SK-MEL-5 (cell line): Measurements from ENCODE around the gene SERTAD2. TPM values are rescaled to one million over a fixed set of nuclear protein-coding genes. Genes with fewer than 3 reads are reported as not detected.

Source experiments
- DNase-seq: peaks from one replicate; pipeline ENCODE4 v3.0.0-alpha.2; 2016; ENCODE audit warnings: low read depth, low spot score
- in situ Hi-C: cut with HindIII; loops from 2 replicates; pipeline ENCODE4 v1.10.0; 2016; ENCODE audit warnings: low sequenced_read_pairs, high pct_unique_total_duplicates, low pct_unique_long_range_greater_than_20kb
- total RNA-seq: library from RNA; depleted of rRNA; stranded (reverse); fragments of >200 nt; shearing (Covaris generic); gene quantifications from 2 replicates; pipeline ENCODE4 v1.2.3, GENCODE V29; 2014

SERTAD2 gene
- total RNA-seq, 1 experiment from 2014 or later, result 11.2 TPM

DNA sequence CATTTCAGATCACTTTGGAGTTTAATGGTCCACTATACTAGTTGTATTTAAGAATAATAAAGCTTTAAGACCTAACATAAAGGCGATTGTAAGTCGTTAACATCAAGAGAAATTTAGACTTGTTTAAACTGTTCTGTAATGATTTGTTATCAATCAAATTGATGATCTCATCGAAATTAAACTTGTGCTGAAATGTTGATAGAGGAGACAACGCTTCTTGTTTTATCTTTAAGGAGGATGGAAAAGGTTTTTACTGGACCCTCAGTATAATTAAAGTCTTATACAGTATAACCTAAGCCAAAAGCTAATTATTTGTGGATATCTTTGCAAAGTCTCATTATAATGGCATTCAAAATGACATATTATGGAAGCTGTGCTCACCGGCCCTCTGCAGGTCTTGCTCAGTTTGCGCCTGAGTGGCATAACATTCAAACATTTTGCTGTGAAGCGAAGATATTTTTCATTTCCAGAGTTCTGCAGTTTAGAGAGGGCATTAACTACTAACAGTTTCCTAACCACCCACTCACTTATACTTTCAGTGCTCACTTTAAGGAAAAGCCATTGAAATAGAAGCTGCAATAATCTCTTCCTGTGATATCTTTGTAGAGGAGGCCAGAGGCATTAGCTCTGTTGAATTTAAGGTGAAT is 1.4 kb upstream of the SERTAD2 start:
- in situ Hi-C loops, result no loop called here
- peak; percentile 50 for DNase-seq

DNA sequence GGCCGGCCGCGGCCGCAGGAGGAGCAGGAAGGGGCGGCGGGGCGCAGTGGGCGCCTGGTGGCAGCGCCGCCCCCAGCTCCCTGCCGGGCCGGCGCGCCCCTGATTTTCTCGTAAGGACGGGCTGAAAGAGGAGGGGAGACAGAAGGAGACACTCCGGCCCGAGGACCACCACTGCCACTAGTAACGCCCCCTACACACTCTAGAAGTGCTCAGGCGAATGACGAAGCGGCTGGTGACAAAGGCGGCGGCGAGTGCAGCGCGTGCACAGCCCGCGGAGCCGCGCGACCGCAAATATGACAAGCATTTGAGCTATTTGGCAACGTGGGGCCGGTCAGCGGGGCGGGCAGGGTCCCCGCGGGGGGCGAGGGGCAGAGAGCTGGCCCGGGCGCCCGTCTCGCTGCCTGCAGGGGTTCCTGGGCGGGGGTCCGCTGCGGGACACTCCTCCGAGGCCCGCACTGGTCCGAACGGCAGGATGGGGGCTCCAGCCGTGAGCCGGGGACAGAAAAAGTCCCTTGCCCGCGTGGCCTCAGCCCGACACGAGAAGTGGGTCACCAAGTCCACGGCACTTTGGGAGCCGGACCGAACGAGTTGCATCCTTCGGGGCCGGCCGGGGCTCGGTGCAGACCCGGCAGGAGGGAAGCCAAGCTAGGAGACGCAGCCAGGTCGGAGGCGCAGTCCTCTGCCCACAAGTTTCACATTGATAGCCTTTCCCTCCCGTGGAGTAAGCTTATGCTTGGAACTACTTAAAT is 524 bp upstream of the SERTAD2 start:
- in situ Hi-C loops, result no loop called here
- DNase-seq, result peak; percentile 82

DNA sequence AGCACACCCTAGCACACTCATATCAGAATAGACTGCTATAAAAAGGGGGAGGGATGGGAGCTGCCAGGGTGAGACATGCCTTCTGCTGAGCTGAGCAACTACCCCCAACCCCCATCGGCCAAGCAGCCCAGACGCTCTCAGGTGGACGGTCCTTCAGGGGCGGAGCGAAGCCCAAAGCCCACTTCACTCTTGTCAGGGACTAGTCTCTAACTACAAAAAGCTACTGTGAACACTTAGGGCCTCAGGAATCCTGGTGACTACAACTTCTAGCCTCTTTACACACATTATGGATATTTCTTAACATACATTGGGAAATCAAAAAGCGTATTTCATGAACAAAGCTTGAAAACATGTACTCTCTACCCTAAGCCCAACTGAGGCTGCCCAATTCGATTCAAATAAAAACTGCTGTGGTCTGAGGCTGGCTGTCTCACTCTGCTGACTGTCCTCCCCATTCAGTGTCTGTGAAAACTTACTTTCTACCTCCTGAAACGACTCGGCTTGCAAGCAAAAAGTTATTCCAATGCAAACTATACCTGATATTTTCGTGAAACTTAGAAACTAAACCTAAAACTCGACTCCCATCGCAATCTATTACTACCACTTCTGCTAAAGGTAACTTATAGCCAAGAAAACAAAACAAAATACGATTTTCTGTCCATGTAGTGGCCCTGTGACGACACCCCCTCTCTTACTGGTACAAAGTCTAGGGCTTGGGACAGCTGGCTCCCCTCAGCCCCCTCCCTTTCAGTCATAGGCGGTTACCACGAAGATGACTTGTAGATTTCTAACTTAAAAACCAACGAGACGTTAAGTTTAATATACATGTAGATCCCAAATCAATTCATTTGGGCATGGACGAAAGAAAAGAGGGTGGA is 1.2 kb downstream of the SERTAD2 start:
- DNase-seq, result peak; percentile 57
- in situ Hi-C loops, result no loop called here

DNA sequence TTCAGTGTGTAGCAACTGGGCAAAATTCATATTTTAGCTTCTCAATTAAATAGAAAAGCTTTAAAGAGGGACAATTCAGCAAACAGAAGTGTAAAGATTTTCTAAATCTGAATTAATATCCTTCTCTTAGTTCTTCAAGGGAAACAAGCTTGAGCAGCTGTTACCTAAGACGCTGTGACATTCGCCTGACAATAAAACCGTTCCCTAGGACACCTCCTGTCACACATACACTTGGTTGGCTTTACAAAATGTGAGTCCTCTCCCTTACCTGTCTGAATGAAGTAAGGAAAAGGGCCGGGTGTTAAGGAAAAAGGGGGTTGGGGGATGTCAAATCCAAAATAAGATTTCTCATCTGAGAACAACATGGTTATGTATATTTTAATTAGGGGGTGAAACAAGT is 2.1 kb downstream of the SERTAD2 start:
- in situ Hi-C loops, result no loop called here
- DNase-seq, result no peak

DNA sequence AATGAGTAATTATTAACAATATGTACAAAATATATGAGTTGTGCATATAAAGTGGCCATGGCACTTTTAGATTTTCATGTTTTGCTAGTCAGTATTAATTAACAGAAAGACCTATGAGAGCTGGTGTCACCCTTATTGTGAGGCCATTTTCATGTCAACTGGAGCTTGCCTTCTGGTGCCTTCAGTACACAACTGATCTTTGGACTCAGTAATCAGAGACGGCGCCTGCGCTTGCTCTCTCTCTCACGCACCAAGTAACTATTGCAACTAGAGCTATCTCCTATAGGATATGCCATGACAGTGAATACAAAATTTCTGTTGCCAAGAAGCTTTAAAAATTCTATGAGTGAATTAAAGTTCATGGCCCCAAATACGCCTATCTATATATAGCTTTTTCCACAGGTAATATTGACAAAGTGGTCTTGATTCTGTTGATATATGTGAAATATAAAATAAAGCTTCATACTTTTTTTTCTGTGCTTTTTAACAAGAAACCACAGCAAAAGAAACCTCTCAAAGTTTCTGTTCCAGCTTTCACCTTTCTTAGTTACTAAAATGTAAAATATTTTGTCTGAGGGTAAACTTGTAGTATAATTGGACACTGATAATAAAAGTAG is 2.9 kb downstream of the SERTAD2 start:
- in situ Hi-C loops, result no loop called here
- DNase-seq, result no peak

DNA sequence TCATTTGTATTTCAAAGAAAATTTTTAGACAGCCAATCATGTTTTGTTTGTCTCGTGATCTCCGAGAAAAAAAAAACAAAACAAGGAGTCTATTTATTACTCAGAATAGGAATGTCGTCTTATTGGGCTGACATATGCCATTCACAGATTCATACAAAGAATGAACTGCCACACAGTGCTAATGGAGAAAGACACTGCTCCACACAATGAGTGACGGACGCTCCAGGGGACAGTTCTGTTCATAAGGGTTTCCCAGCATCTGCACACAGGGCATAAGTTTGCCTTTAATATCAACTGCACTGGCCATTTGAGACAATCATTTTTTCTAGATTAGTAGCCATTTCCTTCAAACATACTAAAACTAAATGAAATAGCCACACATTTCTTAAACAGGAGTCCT is 3.4 kb downstream of the SERTAD2 start:
- in situ Hi-C loops, result no loop called here
- peak; percentile 68 for DNase-seq

DNA sequence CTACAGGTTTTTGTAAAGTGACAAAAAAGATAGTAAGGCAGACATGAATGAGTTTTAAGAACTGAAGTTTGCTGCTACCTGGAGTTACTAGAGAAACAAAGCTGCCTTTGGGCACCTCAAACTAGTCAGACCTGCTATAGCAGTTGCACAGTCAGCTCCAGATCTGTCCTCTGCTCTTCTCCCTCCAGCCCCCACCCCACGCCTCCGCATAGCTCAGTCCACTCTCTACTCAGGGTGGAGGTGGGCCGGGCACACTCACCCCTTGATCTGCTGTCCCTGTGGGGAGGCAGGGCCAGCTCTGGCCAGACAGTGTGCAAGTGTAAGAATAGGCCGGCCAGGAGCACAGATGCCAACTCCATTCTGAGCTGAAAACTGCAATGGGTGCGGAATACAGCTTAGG is 4.1 kb downstream of the SERTAD2 start:
- DNase-seq, result peak; percentile 24
- in situ Hi-C loops, result no loop called here

DNA sequence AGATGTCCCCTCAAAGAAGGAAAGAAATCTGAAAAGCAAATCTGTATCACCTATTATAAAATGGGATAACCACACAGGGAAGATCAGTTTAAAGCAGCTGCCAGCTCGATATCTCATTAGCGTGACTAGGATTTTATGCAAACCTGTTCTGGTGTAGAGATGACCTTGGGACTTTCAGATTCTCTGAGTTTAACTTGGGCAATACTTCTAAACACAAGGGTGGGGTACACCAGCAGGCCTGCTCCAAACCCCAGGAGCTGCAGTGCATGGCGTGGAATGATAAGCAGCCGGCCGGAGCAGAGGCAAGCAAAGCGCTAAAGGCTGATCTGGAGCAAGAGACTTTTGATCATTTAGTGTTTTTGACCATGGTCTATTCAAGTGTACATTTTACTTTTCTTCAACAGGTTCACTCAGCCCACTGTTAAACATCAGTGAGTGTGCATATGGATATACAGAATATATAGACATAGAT is 4.7 kb downstream of the SERTAD2 start:
- DNase-seq, result no peak
- in situ Hi-C loops, result no loop called here

DNA sequence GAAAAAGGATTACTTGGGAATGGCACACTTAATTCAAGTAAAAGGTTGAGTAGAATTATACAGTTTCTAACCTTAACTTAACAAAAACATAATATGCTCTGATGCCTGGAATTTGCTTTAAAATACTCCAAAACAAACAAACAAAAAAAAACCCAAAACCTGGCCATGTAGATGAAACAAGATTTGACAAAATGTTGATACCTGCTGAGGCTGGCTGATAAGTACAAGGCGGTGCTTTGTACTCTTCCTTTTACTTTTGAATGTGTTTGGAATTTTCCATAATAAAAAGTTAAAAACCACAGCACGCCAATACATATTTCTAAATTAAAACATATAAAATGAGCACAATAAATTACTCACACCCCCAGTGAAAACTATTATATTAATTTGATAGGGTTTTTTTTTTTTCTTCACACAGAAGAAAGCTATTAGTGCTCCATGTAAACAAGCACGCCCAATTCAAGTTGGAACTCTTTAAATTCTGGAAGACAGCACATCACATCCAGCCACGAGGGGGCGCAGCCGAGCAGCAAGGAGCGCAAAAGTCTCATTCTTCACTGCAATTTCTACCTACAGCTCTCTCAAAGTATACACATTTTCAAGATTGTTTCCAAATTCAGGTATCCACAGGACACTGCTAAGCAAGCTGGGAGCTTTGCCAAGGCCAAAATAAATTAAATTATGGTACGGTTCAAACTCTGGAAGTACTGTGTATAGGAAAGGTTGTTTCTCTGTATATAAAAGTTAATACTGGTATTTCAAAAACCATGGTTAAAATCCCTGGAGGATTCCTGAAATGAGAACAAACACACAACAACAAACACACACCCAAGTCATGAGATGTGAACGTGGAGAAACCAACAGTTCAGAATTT is 7.5 kb downstream of the SERTAD2 start:
- in situ Hi-C loops, result no loop called here
- peak; percentile 88 for DNase-seq

DNA sequence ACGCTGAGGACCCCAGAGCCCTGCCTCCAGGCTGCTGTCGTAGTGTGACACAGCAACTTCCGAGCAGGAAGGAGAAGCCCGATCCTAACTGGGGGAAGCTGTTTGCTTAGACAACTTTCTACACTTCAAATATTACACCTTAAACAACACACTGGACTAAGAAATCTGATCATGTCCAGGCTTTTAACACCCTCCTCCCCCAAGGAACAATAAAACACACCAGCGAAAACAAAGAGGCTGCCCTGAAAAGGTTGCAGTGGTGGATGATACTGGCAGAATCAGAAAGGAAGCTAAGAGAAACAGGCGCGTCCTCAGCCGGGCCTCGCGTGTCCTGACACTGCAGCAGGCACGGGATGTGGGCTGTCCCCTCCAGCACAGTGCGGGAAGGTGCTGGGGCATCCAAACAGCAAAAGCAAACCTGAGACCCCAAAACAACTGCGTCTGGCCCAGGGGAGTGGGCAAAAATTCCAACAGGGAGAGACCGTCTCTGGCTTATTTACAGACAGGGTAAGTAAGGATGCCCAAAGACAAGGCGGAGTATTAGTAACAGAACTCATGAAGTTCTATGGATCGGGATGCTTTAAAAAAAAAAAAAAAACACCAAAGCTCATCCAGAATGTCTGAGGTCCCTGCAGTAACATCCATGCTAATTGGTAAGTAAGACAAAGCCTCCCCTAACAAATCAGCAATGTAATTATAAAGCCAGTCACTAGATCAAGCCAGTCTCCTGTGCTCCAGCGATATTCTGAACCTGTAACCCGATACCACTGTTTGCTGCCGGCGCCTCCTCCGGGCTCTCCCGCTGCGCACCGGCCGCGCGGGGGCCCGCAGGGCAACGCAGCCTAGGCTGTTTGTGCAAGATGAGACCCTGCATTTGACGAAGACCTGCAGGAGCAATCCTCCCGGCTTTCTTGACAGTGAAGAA is 9.0 kb downstream of the SERTAD2 start:
- DNase-seq, result peak; percentile 64
- in situ Hi-C loops, result no loop called here

DNA sequence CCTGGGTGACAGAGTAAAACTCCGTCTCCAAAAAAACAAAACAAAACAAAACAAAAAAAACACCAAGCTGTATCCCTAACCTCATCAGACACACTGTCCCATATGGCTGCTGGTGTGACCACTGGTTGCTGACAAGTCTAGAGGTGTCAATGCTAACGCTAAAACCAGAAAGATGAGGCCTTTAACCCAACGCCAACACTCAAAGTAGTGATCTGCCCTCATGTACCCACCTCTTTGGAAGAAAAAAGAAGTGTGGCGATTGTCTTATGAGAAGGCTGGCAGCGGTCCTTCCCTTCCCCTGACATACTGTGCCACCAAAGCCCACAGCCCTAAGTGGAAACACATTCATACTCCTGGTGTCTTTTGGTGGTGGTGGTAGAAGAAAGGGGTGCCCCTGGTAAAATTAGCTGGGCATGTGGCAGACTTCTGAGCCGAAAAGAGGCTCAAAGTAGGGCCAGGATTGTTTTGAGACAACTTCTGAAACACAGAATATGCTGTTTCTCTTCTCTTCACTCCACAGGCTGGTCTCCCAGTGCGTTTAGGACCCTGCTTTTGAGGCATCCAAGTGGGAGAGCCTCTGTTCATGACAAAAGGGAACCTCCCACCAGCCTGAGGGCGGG is 9.8 kb downstream of the SERTAD2 start:
- no peak for DNase-seq
- in situ Hi-C loops, result no loop called here

DNA sequence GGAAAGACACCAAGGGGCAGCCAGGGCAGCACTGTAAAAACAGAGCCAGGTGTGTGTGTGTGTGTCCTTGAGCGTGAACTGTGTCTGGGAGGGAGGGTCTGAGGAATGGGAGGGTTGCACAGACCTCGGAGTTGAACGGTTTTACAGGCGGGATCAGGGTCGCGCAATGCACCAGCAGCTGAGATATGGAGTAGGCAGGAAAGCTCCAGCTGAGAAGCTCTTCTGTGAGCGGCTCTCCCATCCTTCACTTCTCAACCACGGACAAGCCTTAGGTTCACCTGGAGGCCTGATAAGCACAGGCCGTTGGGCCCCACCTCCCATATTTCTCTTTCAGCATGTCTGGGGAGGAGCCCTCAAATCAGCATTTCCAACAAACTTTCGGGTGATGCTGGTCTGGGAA is 12.1 kb downstream of the SERTAD2 start:
- DNase-seq, result no peak
- in situ Hi-C loops, result no loop called here

DNA sequence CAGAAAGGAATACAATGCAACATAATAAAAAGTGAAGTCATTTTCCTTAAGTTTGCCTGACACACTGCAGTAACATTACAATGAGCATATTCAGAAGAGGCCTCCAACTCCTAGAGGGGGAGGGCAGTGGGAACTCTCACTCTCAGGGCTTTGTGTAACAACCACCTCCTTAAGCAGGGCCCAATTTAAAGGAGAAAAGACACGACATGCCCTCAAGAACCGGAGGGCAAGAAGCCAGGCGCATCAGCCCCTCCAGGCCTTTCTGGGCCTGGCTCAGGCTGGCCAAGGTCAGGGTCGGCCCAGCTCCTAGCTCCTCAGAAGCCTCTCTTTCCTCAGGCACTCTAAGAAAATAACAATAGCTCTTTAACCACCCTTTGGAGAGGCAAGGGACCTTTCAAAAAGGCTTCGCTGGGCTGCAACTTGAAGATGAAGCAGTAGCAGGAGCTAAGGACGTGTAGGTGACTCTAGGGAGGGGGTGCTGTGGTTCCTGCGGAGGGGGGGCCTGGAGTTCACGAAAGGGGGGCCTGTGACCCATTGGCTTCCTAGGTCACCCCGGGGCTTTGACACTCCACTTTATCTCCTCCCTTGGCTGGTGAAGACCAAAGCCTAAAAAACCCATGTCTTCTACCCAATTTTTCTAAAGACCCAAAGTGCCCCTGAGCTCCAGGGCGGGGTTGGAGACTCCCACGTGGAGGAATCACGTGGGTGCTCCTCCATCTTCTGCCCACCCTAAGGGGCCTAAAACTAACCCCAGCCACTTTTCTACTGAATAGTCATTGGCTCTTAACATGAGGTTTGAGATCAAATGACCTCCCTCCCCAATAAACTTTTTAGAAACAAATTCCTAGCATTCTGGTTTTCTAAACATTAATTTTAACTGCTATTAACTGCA is 13.3 kb downstream of the SERTAD2 start:
- in situ Hi-C loops, result no loop called here
- peak; percentile 84 for DNase-seq

DNA sequence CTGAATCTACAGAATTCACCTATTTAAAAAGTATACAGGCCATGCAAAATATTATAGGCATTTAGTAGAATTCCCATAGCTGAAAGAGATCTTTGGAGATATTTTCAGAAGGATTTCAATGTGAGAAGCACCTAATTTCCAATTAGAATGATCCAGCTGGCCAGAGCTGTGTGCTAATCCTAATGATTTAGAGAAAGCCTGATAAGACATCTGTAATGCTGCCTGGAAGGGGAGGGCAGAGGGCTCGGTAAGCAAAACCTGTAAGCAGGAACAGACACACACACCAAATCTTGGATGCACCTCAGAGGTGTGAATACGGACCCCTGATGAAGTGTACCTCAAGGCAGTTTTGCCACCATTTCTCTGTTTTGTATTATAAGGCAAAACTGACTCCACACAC is 14.0 kb downstream of the SERTAD2 start:
- in situ Hi-C loops, result no loop called here

More for the DNA sequence above, 14.0 kb downstream of the SERTAD2 start:
- DNase-seq, result no peak
